HEK293 (cell line): ENCODE measurements around the gene AGAP1.

Experiments used
- CTCF ChIA-PET: fragments of 350-600 bp; formaldehyde crosslinking; extraction: SDS; loops from one replicate; lab custom pipeline; 2021; ENCODE audit warnings: antibody characterized with exemption; lab: Yijun Ruan, JAX
- POLR2A ChIA-PET: fragments of 300-600 bp; formaldehyde crosslinking; extraction: SDS; loops from one replicate; lab custom pipeline; 2020; ENCODE audit warnings: antibody characterized with exemption, inconsistent platforms; lab: Yijun Ruan, JAX
- H3K27ac ChIP-seq: fragments of 200-500 bp; sonication (Bioruptor generic); 2 replicates; pipeline ENCODE4 v1.5.1; 2014; ENCODE audit warnings: low read depth, low read length, control low read depth, inconsistent platforms; ENCODE audit errors: extremely low read depth
- H3K36me3 ChIP-seq, 2 experiments: fragments of 200-500 bp in 1 of 2; sonication (Bioruptor generic) in 1 of 2; 1 replicate in 1 of 2; 2 replicates in 1 of 2; pipeline ENCODE4 v1.5.1; 2014 to 2017; ENCODE audit warnings: inconsistent platforms in 2 of 2, low read length in 2 of 2; ENCODE audit not compliant: control insufficient read depth in 2 of 2, insufficient read depth in 1 of 2
- H3K4me1 ChIP-seq: fragments of 200-500 bp; sonication (Bioruptor generic); 2 replicates; pipeline ENCODE4 v1.5.1; 2014; ENCODE audit warnings: mild to moderate bottlenecking, low read length, inconsistent platforms; ENCODE audit not compliant: control insufficient read depth, insufficient read depth
- H3K4me3 ChIP-seq: 2 replicates; pipeline ENCODE4 v1.5.1; 2011; ENCODE audit warnings: low read depth, mild to moderate bottlenecking, control low read depth, low read length, moderate library complexity
- H3K9me3 ChIP-seq: fragments of 200-500 bp; sonication (Bioruptor generic); 2 replicates; pipeline ENCODE4 v1.5.1; 2014; ENCODE audit warnings: low read depth, low read length, inconsistent platforms; ENCODE audit not compliant: control insufficient read depth, insufficient read depth
- KLF10 ChIP-seq: fragments of 450-650 bp; IDR thresholded peaks from 2 replicates; pipeline ENCODE4 v1.5.1; 2018; ENCODE audit warnings: missing biosample characterization, mild to moderate bottlenecking, missing genetic modification characterization
- KLF8 ChIP-seq: fragments of 450-650 bp; formaldehyde crosslinking; IDR thresholded peaks from 2 replicates; pipeline ENCODE4 v1.5.1; 2016; ENCODE audit warnings: missing biosample characterization, missing genetic modification characterization
- YY2 ChIP-seq: fragments of 450-650 bp; formaldehyde crosslinking; IDR thresholded peaks from 2 replicates; pipeline ENCODE4 v1.5.1; 2016; ENCODE audit warnings: missing biosample characterization, missing genetic modification characterization
- ZBTB17 ChIP-seq: fragments of 450-650 bp; formaldehyde crosslinking; IDR thresholded peaks from 2 replicates; pipeline ENCODE4 v1.5.1; 2016; ENCODE audit warnings: missing biosample characterization, missing genetic modification characterization
- ZBTB7A ChIP-seq: fragments of 450-650 bp; formaldehyde crosslinking; IDR thresholded peaks from 2 replicates; pipeline ENCODE4 v1.5.1; 2016; ENCODE audit warnings: low read depth, missing biosample characterization, missing genetic modification characterization
- ZEB2 ChIP-seq: fragments of 450-650 bp; formaldehyde crosslinking; IDR thresholded peaks from 2 replicates; pipeline ENCODE4 v1.5.1; 2016; ENCODE audit warnings: missing biosample characterization, missing genetic modification characterization
- ZFP37 ChIP-seq: fragments of 450-650 bp; formaldehyde crosslinking; IDR thresholded peaks from 2 replicates; pipeline ENCODE4 v1.5.1; 2016; ENCODE audit warnings: missing biosample characterization, missing genetic modification characterization
- ZNF169 ChIP-seq: fragments of 450-650 bp; formaldehyde crosslinking; IDR thresholded peaks from 2 replicates; pipeline ENCODE4 v1.5.1; 2016; ENCODE audit warnings: missing biosample characterization, missing genetic modification characterization
- ZNF202 ChIP-seq: fragments of 450-650 bp; formaldehyde crosslinking; IDR thresholded peaks from 2 replicates; pipeline ENCODE4 v1.5.1; 2016; ENCODE audit warnings: missing biosample characterization, missing genetic modification characterization, borderline replicate concordance
- ZNF311 ChIP-seq: fragments of 450-650 bp; formaldehyde crosslinking; IDR thresholded peaks from 2 replicates; pipeline ENCODE4 v1.5.1; 2017; ENCODE audit warnings: missing biosample characterization, missing genetic modification characterization, borderline replicate concordance
- ZNF341 ChIP-seq: fragments of 450-650 bp; formaldehyde crosslinking; IDR thresholded peaks from 2 replicates; pipeline ENCODE4; 2016; ENCODE audit warnings: low read depth, missing biosample characterization, missing genetic modification characterization
- ZNF473 ChIP-seq: fragments of 450-650 bp; formaldehyde crosslinking; IDR thresholded peaks from 2 replicates; pipeline ENCODE4 v1.5.1; 2017; ENCODE audit warnings: missing biosample characterization, missing genetic modification characterization
- ZNF48 ChIP-seq: fragments of 450-650 bp; formaldehyde crosslinking; IDR thresholded peaks from 2 replicates; pipeline ENCODE4 v1.5.1; 2016; ENCODE audit warnings: missing biosample characterization, missing genetic modification characterization
- ZNF544 ChIP-seq: fragments of 450-650 bp; formaldehyde crosslinking; IDR thresholded peaks from 2 replicates; pipeline ENCODE4 v1.5.0; 2017; ENCODE audit warnings: missing biosample characterization, missing genetic modification characterization
- ZNF621 ChIP-seq: fragments of 450-650 bp; formaldehyde crosslinking; IDR thresholded peaks from 2 replicates; pipeline ENCODE4 v1.5.1; 2017; ENCODE audit warnings: missing biosample characterization, missing genetic modification characterization
- ZNF707 ChIP-seq: fragments of 450-650 bp; formaldehyde crosslinking; IDR thresholded peaks from 2 replicates; pipeline ENCODE4 v1.5.1; 2016; ENCODE audit warnings: missing biosample characterization, missing genetic modification characterization
- ZSCAN16 ChIP-seq: fragments of 450-650 bp; formaldehyde crosslinking; IDR thresholded peaks from 2 replicates; pipeline ENCODE4 v1.5.1; 2016; ENCODE audit warnings: missing biosample characterization, missing genetic modification characterization
- TF ChIP-seq, protein P1 (sequence below): IDR thresholded peaks from 2 replicates; pipeline ENCODE4 v1.6.1; 2011; ENCODE audit warnings: mild to moderate bottlenecking, low read depth, low read length, borderline replicate concordance
- TF ChIP-seq, protein P2 (sequence below): fragments of 450-650 bp; formaldehyde crosslinking; IDR thresholded peaks from 2 replicates; pipeline ENCODE4 v1.5.1; 2016; ENCODE audit warnings: missing biosample characterization, missing genetic modification characterization
- TF ChIP-seq, protein P3 (sequence below): fragments of 450-650 bp; formaldehyde crosslinking; IDR thresholded peaks from 2 replicates; pipeline ENCODE4 v1.5.1; 2016; ENCODE audit warnings: missing biosample characterization, missing genetic modification characterization
- TF ChIP-seq, protein P4 (sequence below): fragments of 450-650 bp; formaldehyde crosslinking; IDR thresholded peaks from 2 replicates; pipeline ENCODE4 v1.5.1; 2016; ENCODE audit warnings: missing biosample characterization, missing genetic modification characterization, borderline replicate concordance
- TF ChIP-seq, protein P5 (sequence below): fragments of 450-650 bp; formaldehyde crosslinking; IDR thresholded peaks from 2 replicates; pipeline ENCODE4 v1.5.1; 2016; ENCODE audit warnings: missing biosample characterization, missing genetic modification characterization

The AGAP1 gene

DNA sequence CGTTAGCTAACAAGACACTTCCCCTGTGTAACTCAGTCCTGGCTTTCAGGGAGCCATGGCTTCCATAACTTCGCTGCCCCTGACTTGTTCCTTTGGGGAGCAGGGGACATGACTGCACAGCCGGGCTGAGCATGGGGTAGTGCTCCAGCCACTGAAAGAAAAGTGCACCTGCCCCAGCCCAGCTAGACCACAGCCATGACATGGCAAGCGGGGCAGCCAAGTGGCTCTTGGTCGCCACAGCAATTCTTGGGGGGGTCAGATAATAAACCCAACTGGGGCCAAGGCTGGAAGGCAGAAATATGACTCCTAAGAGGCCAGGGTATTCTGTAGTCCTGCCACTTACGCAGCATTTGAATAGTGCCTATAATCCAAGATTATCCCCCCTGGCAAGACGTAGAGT lies 385.3 kb downstream of the AGAP1 start:
- Histone ChIP-seq H3K4me1 (no peaks in the 10 kb centered on the region), H3K27ac (no peak overlapping the region), H3K36me3 (no peaks in the 10 kb centered on the region), H3K9me3 (no peaks in the 10 kb centered on the region), H3K4me3 (no peak overlapping the region)
- CTCF ChIA-PET: no interaction called here
- POLR2A ChIA-PET: no interaction called here
- no peak for TF ChIP-seq ZBTB17 (tag by site-specific recombination)
- TF ChIP-seq, protein P1, sequence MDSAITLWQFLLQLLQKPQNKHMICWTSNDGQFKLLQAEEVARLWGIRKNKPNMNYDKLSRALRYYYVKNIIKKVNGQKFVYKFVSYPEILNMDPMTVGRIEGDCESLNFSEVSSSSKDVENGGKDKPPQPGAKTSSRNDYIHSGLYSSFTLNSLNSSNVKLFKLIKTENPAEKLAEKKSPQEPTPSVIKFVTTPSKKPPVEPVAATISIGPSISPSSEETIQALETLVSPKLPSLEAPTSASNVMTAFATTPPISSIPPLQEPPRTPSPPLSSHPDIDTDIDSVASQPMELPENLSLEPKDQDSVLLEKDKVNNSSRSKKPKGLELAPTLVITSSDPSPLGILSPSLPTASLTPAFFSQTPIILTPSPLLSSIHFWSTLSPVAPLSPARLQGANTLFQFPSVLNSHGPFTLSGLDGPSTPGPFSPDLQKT: no peak

DNA sequence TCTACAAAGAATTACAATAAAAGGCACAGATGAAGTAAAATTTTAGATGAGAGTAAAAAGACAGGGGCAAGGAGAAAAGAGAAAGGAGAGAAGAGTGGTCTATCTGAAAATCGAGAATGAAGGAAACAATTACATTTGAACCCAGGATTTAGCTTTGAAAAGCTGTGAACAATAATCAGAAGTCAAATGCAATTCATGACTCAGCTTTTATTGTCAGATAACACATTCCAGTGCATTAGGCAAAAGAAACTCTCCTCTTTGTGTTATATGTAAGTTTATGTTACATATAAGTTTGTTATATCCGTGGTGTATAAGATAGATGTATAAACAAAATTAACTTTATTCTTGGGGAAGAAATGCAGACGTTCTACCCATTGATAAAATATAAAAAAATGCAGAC lies 389.8 kb downstream of the AGAP1 start:
- H3K4me3 ChIP-seq: no peak overlapping the region
- TF ChIP-seq ZNF473 (tag by site-specific recombination): no peak
- TF ChIP-seq, protein P2, sequence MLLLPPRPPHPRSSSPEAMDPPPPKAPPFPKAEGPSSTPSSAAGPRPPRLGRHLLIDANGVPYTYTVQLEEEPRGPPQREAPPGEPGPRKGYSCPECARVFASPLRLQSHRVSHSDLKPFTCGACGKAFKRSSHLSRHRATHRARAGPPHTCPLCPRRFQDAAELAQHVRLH (tag by site-specific recombination): no peak
- TF ChIP-seq KLF8 (tag by site-specific recombination): no peak
- TF ChIP-seq ZNF169 (tag by site-specific recombination): no peak
- no peak for TF ChIP-seq ZFP37 (tag by site-specific recombination)
- TF ChIP-seq, protein P3, sequence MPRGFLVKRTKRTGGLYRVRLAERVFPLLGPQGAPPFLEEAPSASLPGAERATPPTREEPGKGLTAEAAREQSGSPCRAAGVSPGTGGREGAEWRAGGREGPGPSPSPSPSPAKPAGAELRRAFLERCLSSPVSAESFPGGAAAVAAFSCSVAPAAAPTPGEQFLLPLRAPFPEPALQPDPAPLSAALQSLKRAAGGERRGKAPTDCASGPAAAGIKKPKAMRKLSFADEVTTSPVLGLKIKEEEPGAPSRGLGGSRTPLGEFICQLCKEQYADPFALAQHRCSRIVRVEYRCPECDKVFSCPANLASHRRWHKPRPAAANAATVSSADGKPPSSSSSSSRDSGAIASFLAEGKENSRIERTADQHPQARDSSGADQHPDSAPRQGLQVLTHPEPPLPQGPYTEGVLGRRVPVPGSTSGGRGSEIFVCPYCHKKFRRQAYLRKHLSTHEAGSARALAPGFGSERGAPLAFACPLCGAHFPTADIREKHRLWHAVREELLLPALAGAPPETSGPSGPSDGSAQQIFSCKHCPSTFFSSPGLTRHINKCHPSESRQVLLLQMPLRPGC: no peak
- TF ChIP-seq ZNF544: no peak
- TF ChIP-seq ZNF621 (tag by site-specific recombination): no peak
- TF ChIP-seq, protein P4, sequence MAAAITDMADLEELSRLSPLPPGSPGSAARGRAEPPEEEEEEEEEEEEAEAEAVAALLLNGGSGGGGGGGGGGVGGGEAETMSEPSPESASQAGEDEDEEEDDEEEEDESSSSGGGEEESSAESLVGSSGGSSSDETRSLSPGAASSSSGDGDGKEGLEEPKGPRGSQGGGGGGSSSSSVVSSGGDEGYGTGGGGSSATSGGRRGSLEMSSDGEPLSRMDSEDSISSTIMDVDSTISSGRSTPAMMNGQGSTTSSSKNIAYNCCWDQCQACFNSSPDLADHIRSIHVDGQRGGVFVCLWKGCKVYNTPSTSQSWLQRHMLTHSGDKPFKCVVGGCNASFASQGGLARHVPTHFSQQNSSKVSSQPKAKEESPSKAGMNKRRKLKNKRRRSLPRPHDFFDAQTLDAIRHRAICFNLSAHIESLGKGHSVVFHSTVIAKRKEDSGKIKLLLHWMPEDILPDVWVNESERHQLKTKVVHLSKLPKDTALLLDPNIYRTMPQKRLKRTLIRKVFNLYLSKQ (tag by site-specific recombination): no peak
- TF ChIP-seq ZNF48 (tag by site-specific recombination): no peak
- TF ChIP-seq ZNF311: no peak
- TF ChIP-seq ZNF707: no peak
- no peak for TF ChIP-seq ZBTB7A
- TF ChIP-seq YY2: no peak
- TF ChIP-seq ZEB2 (tag by site-specific recombination): no peak
- TF ChIP-seq ZSCAN16: no peak
- TF ChIP-seq KLF10 (tag by site-specific recombination): no peak
- no peak for TF ChIP-seq ZNF341 (tag by site-specific recombination)
- TF ChIP-seq ZNF202 (tag by site-specific recombination): no peak
- TF ChIP-seq, protein P5, sequence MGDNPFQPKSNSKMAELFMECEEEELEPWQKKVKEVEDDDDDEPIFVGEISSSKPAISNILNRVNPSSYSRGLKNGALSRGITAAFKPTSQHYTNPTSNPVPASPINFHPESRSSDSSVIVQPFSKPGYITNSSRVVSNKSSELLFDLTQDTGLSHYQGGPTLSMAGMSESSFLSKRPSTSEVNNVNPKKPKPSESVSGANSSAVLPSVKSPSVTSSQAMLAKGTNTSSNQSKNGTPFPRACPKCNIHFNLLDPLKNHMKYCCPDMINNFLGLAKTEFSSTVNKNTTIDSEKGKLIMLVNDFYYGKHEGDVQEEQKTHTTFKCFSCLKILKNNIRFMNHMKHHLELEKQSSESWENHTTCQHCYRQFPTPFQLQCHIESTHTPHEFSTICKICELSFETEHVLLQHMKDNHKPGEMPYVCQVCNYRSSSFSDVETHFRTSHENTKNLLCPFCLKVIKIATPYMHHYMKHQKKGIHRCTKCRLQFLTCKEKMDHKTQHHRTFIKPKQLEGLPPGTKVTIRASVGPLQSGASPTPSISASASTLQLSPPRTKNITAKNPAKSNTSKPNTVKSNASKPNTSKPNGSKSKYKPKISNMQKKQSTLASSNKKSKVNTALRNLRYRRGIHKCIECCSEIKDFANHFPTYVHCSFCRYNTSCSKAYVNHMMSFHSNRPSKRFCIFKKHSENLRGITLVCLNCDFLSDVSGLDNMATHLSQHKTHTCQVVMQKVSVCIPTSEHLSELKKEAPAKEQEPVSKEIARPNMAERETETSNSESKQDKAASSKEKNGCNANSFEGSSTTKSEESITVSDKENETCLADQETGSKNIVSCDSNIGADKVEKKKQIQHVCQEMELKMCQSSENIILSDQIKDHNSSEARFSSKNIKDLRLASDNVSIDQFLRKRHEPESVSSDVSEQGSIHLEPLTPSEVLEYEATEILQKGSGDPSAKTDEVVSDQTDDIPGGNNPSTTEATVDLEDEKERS: no peak
- no peak overlapping the region for H3K27ac ChIP-seq
- ChIA-PET CTCF (interaction anchor here (0.6 kb wide), 1 partner anchor 16 kb away, joined by 3 read pairs; no protein-coding TSS in a partner anchor), POLR2A (no interaction called here)
- no peaks in the 10 kb centered on the region for H3K4me1 ChIP-seq
- no peaks in the 10 kb centered on the region for H3K9me3 ChIP-seq
- peaks cover 0 to 4% of the 10 kb centered on the region in 2 experiments; a peak in 1 of 3 replicates for H3K36me3 ChIP-seq
